Keratinocyte (primary cell): ENCODE results near the gene SLC44A5. TPM values are rescaled to one million over a fixed set of nuclear protein-coding genes. Genes with fewer than 3 reads are reported as not detected.

Experiments used
- DNase-seq: peaks from one replicate; pipeline ENCODE4 v3.0.0-alpha.2; 2011; ENCODE audit warnings: low read depth, missing footprints, low spot score
- FAIRE-seq: peaks from 2 replicates; lab custom pipeline; 2011; peaks lifted over from hg19 to GRCh38; lab: Jason Lieb, UNC
- H2AFZ ChIP-seq: 2 replicates; pipeline ENCODE4 v1.6.0; 2012; ENCODE audit warnings: low read length, control low read depth, inconsistent platforms; ENCODE audit not compliant: control insufficient read depth
- H3K27ac ChIP-seq: 2 replicates; pipeline ENCODE4 v1.5.1; 2011; ENCODE audit warnings: low read length; ENCODE audit not compliant: control insufficient read depth, insufficient read depth
- H3K27me3 ChIP-seq: 3 replicates; pipeline ENCODE4 v1.6.0; 2011; ENCODE audit warnings: low read length; ENCODE audit not compliant: control insufficient read depth, insufficient read depth; ENCODE audit errors: extremely low read depth
- H3K36me3 ChIP-seq, 2 experiments: 2 replicates in 1 of 2; 3 replicates in 1 of 2; pipeline ENCODE4 v1.5.1; 2011; ENCODE audit warnings: low read length in 2 of 2, mild to moderate bottlenecking in 1 of 2; ENCODE audit not compliant: control insufficient read depth in 2 of 2, insufficient read depth in 2 of 2; ENCODE audit errors: extremely low read depth in 1 of 2
- H3K4me1 ChIP-seq: 3 replicates; pipeline ENCODE4 v1.5.1; 2011; ENCODE audit warnings: low read length; ENCODE audit not compliant: control insufficient read depth, insufficient read depth; ENCODE audit errors: extremely low read depth
- H3K4me2 ChIP-seq: 3 replicates; pipeline ENCODE4 v1.6.0; 2011; ENCODE audit warnings: low read depth, low read length; ENCODE audit not compliant: control insufficient read depth, insufficient read depth; ENCODE audit errors: extremely low read depth
- H3K4me3 ChIP-seq, 3 experiments: fragments of 200-600 bp in 1 of 3; sonication (generic) in 1 of 3; 2 replicates in 2 of 3; 3 replicates in 1 of 3; pipeline ENCODE4 v1.5.1; 2011 to 2016; ENCODE audit warnings: low read length in 3 of 3, mild to moderate bottlenecking in 3 of 3, control low read depth in 2 of 3, inconsistent platforms in 1 of 3, low read depth in 1 of 3, mixed read lengths in 1 of 3, mixed run types in 1 of 3, moderate library complexity in 1 of 3; ENCODE audit not compliant: control insufficient read depth in 2 of 3, insufficient read depth in 2 of 3; ENCODE audit errors: extremely low read depth in 1 of 3
- H3K79me2 ChIP-seq: 2 replicates; pipeline ENCODE4 v1.6.0; 2012; ENCODE audit warnings: low read length; ENCODE audit not compliant: control insufficient read depth, insufficient read depth
- H3K9ac ChIP-seq: 3 replicates; pipeline ENCODE4 v1.6.0; 2011; ENCODE audit warnings: low read length; ENCODE audit not compliant: control insufficient read depth, insufficient read depth; ENCODE audit errors: extremely low read depth
- H3K9me1 ChIP-seq: 3 replicates; pipeline ENCODE4 v1.6.0; 2011; ENCODE audit warnings: low read length; ENCODE audit not compliant: control insufficient read depth, insufficient read depth; ENCODE audit errors: extremely low read depth
- H3K9me3 ChIP-seq: 2 replicates; pipeline ENCODE4 v1.5.1; 2012; ENCODE audit warnings: low read depth, low read length; ENCODE audit not compliant: control insufficient read depth
- H4K20me1 ChIP-seq: 3 replicates; pipeline ENCODE4 v1.6.0; 2011; ENCODE audit warnings: low read length; ENCODE audit not compliant: control insufficient read depth, insufficient read depth; ENCODE audit errors: extremely low read depth
- EZH2 ChIP-seq: IDR thresholded peaks from one replicate; pipeline ENCODE4 v1.6.1; 2012; ENCODE audit warnings: inconsistent platforms, mild to moderate bottlenecking, low read length, moderate library complexity
- dilution Hi-C: fragments of 300-500 bp; cut with MboI; formaldehyde crosslinking; loops from one replicate; pipeline ENCODE4 v1.7.0; 2020; ENCODE audit warnings: low sequenced_read_pairs; ENCODE audit not compliant: extremely low pct_ligation_motif_present
- polyA plus RNA-seq, 5 experiments: library from polyadenylated mRNA; depleted of rRNA in 3 of 5; stranded (reverse) in 3 of 5; stranded (forward) in 1 of 5; unstranded in 1 of 5; fragments of >200 nt; gene quantifications; 1 replicate in 1 of 5; 2 replicates in 3 of 5; 3 replicates in 1 of 5; pipeline versions ENCODE4 v1.2.1 to v1.2.3, GENCODE V29; 2011 to 2012; ENCODE audit warnings: missing spikeins in 2 of 5, low read depth in 1 of 5, low replicate concordance in 1 of 5
- TF ChIP-seq, protein P1 (sequence below), 3 experiments: IDR thresholded peaks in 1 of 3; conservative IDR thresholded peaks in 1 of 3; optimal IDR thresholded peaks in 1 of 3; 2 replicates in 2 of 3; 3 replicates in 1 of 3; pipeline versions ENCODE3 to v1.5.1; 2011; ENCODE audit warnings: low read length in 3 of 3, mild to moderate bottlenecking in 3 of 3, moderate library complexity in 2 of 3, control low read depth in 1 of 3, inconsistent platforms in 1 of 3; ENCODE audit not compliant: insufficient read depth in 2 of 3; ENCODE audit errors: extremely low read depth in 1 of 3

Gene SLC44A5
- polyA plus RNA-seq, 1 donor (not counting 4 experiments of a cell fraction or from before 2014, with no cell fraction given): 0.72 TPM

DNA sequence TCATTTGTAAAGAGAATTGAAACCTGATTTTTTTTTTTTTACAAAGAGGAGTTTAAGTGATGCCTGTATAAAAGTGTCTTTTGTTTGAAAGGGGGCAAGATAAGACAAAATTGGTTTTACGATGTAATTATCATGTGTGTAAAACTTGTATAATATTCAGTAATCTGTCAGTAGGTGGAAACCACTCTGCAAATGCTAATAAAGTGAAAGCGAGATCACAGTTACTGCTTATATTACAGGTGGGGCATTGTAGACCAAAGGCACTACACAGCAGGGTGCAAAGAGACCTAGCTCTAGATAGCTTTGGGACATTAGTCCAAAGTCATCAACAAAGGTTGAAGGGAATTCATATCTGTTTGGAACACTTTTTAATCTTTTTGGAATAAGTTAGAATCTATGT is 302.5 kb downstream of the SLC44A5 start:
- Histone ChIP-seq H4K20me1 (no peaks in the 10 kb centered on the region), H3K36me3 (no peaks in the 10 kb centered on the region), H3K4me3 (no peak overlapping the region), H3K27me3 (no peaks in the 10 kb centered on the region), H3K9me3 (no peaks in the 10 kb centered on the region), H3K4me1 (no peaks in the 10 kb centered on the region), H3K9ac (no peak overlapping the region), H3K27ac (no peak overlapping the region), H3K9me1 (no peaks in the 10 kb centered on the region), H3K4me2 (no peak overlapping the region), H3K79me2 (no peaks in the 10 kb centered on the region), H2AFZ (no peak overlapping the region)
- dilution Hi-C loops: no loop called here
- no peak for DNase-seq
- no peak for FAIRE-seq
- TF ChIP-seq, protein P1, sequence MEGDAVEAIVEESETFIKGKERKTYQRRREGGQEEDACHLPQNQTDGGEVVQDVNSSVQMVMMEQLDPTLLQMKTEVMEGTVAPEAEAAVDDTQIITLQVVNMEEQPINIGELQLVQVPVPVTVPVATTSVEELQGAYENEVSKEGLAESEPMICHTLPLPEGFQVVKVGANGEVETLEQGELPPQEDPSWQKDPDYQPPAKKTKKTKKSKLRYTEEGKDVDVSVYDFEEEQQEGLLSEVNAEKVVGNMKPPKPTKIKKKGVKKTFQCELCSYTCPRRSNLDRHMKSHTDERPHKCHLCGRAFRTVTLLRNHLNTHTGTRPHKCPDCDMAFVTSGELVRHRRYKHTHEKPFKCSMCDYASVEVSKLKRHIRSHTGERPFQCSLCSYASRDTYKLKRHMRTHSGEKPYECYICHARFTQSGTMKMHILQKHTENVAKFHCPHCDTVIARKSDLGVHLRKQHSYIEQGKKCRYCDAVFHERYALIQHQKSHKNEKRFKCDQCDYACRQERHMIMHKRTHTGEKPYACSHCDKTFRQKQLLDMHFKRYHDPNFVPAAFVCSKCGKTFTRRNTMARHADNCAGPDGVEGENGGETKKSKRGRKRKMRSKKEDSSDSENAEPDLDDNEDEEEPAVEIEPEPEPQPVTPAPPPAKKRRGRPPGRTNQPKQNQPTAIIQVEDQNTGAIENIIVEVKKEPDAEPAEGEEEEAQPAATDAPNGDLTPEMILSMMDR (optimal IDR thresholded peaks at IDR 0.05 in 1 of 3, IDR thresholded peaks at IDR 0.05 in 1 of 3, conservative IDR thresholded peaks at IDR 0.05 in 1 of 3; ENCODE audit: extremely low read depth in 1 of 3, insufficient read depth in 2 of 3, low read length in 3 of 3): no peak
- TF ChIP-seq EZH2: no peak

DNA sequence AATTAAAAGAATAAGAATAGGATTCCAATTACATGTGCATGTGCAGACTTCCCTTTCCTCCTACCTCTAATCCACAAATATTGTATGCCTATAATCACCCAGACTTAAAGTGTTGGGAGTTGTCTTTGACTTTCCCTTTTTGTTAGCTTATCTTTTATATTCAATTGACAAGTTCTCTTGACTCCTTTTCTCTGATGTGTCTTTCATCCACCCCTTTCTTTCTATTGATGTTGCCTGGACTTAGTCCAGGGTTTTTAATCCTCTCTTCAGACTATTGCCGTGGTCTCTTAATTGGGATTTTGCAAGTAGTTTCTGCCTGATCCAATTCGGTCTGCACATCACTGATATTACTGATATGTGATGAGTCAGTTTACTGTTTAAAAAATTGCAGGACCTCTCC is 305.9 kb downstream of the SLC44A5 start:
- Histone ChIP-seq H3K4me1 (no peaks in the 10 kb centered on the region), H3K27me3 (no peaks in the 10 kb centered on the region), H3K9me3 (no peaks in the 10 kb centered on the region), H3K27ac (no peak overlapping the region), H3K4me2 (no peak overlapping the region), H3K36me3 (no peaks in the 10 kb centered on the region), H3K79me2 (no peaks in the 10 kb centered on the region), H3K9me1 (no peaks in the 10 kb centered on the region), H4K20me1 (no peaks in the 10 kb centered on the region), H3K9ac (no peak overlapping the region), H3K4me3 (no peak overlapping the region), H2AFZ (no peak overlapping the region)
- no peak for FAIRE-seq
- no peak for TF ChIP-seq EZH2
- TF ChIP-seq, protein P1 (optimal IDR thresholded peaks at IDR 0.05 in 1 of 3, IDR thresholded peaks at IDR 0.05 in 1 of 3, conservative IDR thresholded peaks at IDR 0.05 in 1 of 3; ENCODE audit: extremely low read depth in 1 of 3, insufficient read depth in 2 of 3, low read length in 3 of 3): no peak
- dilution Hi-C loops: no loop called here
- DNase-seq: no peak
